ENCODE results near the gene SMARCD1.

SMARCD1 gene

GRCh38 chr12:50043854-50044253 lies 41.3 kb upstream of the SMARCD1 start:
- Histone ChIP-seq H3K9ac (ENCODE audit: low read length) (no peak overlapping the region), H4K20me1 (ENCODE audit: insufficient read depth, low read length) (no peaks in the 10 kb centered on the region), H3K36me3 (replicated peaks; ENCODE audit: low read depth, low read length) (no peaks in the 10 kb centered on the region), H3K79me2 (ENCODE audit: low read length) (no peaks in the 10 kb centered on the region), H3K4me1 (ENCODE audit: low read length) (no peaks in the 10 kb centered on the region), H3K27me3 (ENCODE audit: low read depth, low read length) (no peaks in the 10 kb centered on the region), H3K4me3 (ENCODE audit: low read length) (no peak overlapping the region), H3K27ac (ENCODE audit: low read length) (no peak overlapping the region), H3K9me3 (ENCODE audit: insufficient read depth, low read length) (no peaks in the 10 kb centered on the region), H3K4me2 (ENCODE audit: low read length) (no peak overlapping the region), H2AFZ (ENCODE audit: low read depth, low read length) (no peak overlapping the region)
- no peak for TF ChIP-seq EZH2phosphoT487 (IDR thresholded peaks at IDR 0.05; ENCODE audit: low read depth)
- TF ChIP-seq, protein P1, sequence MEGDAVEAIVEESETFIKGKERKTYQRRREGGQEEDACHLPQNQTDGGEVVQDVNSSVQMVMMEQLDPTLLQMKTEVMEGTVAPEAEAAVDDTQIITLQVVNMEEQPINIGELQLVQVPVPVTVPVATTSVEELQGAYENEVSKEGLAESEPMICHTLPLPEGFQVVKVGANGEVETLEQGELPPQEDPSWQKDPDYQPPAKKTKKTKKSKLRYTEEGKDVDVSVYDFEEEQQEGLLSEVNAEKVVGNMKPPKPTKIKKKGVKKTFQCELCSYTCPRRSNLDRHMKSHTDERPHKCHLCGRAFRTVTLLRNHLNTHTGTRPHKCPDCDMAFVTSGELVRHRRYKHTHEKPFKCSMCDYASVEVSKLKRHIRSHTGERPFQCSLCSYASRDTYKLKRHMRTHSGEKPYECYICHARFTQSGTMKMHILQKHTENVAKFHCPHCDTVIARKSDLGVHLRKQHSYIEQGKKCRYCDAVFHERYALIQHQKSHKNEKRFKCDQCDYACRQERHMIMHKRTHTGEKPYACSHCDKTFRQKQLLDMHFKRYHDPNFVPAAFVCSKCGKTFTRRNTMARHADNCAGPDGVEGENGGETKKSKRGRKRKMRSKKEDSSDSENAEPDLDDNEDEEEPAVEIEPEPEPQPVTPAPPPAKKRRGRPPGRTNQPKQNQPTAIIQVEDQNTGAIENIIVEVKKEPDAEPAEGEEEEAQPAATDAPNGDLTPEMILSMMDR (IDR thresholded peaks at IDR 0.05; ENCODE audit: low read depth, low read length), result no peak

DNA sequence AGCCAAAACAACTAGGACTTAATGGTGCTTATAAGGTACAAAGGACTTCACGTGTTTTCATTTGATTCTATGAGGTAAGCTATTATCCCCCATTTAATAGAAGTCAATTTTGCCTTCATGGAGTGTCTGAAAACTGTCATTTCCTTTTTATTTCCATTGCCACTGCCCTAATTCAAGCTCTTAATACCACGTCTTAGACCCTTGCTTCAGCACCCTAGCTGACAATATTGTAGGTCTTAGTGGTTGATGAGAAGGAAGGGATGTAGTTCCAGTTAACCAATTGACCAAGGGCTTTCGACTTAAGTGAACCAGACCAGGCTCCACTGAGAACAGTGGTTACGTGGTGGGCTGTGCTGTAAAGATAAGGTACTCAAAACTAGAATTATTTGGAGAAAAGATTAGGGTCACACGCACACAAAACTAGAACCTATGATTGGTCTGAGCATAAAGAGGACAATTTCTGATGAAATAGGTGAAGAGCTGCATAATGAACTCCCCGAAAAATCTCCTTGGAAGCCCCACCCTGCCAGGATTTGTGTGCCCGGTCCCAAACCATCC lies 37.4 kb upstream of the SMARCD1 start:
- no peaks in the 10 kb centered on the region for H3K9me3 ChIP-seq (ENCODE audit: insufficient read depth, low read length)

GRCh38 chr12:50049254-50050118 lies 35.7 kb upstream of the SMARCD1 start:
- Histone ChIP-seq H3K27ac (ENCODE audit: low read length) (no peak overlapping the region), H3K36me3 (replicated peaks; ENCODE audit: low read depth, low read length) (no peaks in the 10 kb centered on the region), H2AFZ (ENCODE audit: low read depth, low read length) (no peak overlapping the region), H3K27me3 (ENCODE audit: low read depth, low read length) (peaks cover 10% of the 10 kb centered on the region; the same call in 1 of the 2 replicates), H3K9me3 (ENCODE audit: insufficient read depth, low read length) (no peaks in the 10 kb centered on the region), H4K20me1 (ENCODE audit: insufficient read depth, low read length) (no peaks in the 10 kb centered on the region), H3K9ac (ENCODE audit: low read length) (no peak overlapping the region), H3K4me2 (ENCODE audit: low read length) (no peak overlapping the region), H3K4me1 (ENCODE audit: low read length) (no peaks in the 10 kb centered on the region), H3K4me3 (ENCODE audit: low read length) (no peak overlapping the region), H3K79me2 (ENCODE audit: low read length) (no peaks in the 10 kb centered on the region)
- TF ChIP-seq EZH2phosphoT487 (IDR thresholded peaks at IDR 0.05; ENCODE audit: low read depth), result no peak
- TF ChIP-seq, protein P1 (IDR thresholded peaks at IDR 0.05; ENCODE audit: low read depth, low read length), result no peak

More for the DNA sequence above, 37.4 kb upstream of the SMARCD1 start:
- no peaks in the 10 kb centered on the region for H3K4me1 ChIP-seq (ENCODE audit: low read length)
- no peak overlapping the region for H3K4me2 ChIP-seq (ENCODE audit: low read length)
- no peaks in the 10 kb centered on the region for H3K36me3 ChIP-seq (replicated peaks; ENCODE audit: low read depth, low read length)
- no peak overlapping the region for H3K27ac ChIP-seq (ENCODE audit: low read length)
- no peak overlapping the region for H3K9ac ChIP-seq (ENCODE audit: low read length)
- H3K27me3 ChIP-seq (ENCODE audit: low read depth, low read length), result peaks cover 10% of the 10 kb centered on the region; the same call in 1 of the 2 replicates
- no peak overlapping the region for H2AFZ ChIP-seq (ENCODE audit: low read depth, low read length)
- H3K4me3 ChIP-seq (ENCODE audit: low read length), result no peak overlapping the region
- TF ChIP-seq, protein P1 (IDR thresholded peaks at IDR 0.05; ENCODE audit: low read depth, low read length), result no peak
- no peak for TF ChIP-seq EZH2phosphoT487 (IDR thresholded peaks at IDR 0.05; ENCODE audit: low read depth)
- H4K20me1 ChIP-seq (ENCODE audit: insufficient read depth, low read length), result no peaks in the 10 kb centered on the region
- H3K79me2 ChIP-seq (ENCODE audit: low read length), result no peaks in the 10 kb centered on the region

- H3K36me3 ChIP-seq (replicated peaks; ENCODE audit: low read depth, low read length), result no peaks in the 10 kb centered on the region
- no peaks in the 10 kb centered on the region for H3K79me2 ChIP-seq (ENCODE audit: low read length)
- H3K27me3 ChIP-seq (ENCODE audit: low read depth, low read length), result peaks cover 10% of the 10 kb centered on the region; the same call in 1 of the 2 replicates
- no peak overlapping the region for H3K27ac ChIP-seq (ENCODE audit: low read length)
- no peak overlapping the region for H3K4me2 ChIP-seq (ENCODE audit: low read length)
- TF ChIP-seq, protein P1 (IDR thresholded peaks at IDR 0.05; ENCODE audit: low read depth, low read length), result no peak
- no peak for TF ChIP-seq EZH2phosphoT487 (IDR thresholded peaks at IDR 0.05; ENCODE audit: low read depth)
- H4K20me1 ChIP-seq (ENCODE audit: insufficient read depth, low read length), result no peaks in the 10 kb centered on the region
- H3K9ac ChIP-seq (ENCODE audit: low read length), result no peak overlapping the region
- H3K4me3 ChIP-seq (ENCODE audit: low read length), result no peak overlapping the region
- no peaks in the 10 kb centered on the region for H3K9me3 ChIP-seq (ENCODE audit: insufficient read depth, low read length)
- no peaks in the 10 kb centered on the region for H3K4me1 ChIP-seq (ENCODE audit: low read length)
- no peak overlapping the region for H2AFZ ChIP-seq (ENCODE audit: low read depth, low read length)
Measured at GRCh38 chr12:50050119-50050385, 35.1 kb upstream of the SMARCD1 start.

Data from OCI-LY3 (cell line).